GM21367 (cell line): ENCODE data around the gene USP49.

Source experiments
- ATAC-seq: cut with Tn5 transposase; IDR thresholded peaks from one replicate; pipeline ENCODE4 v1.9.1; 2021; ENCODE audit not compliant: unreplicated experiment

The USP49 gene

GRCh38 chr6:41931792-41932191 lies 36.6 kb upstream of the USP49 start:
- no peak for ATAC-seq

GRCh38 chr6:41929924-41930323 lies 34.7 kb upstream of the USP49 start:
- ATAC-seq = no peak

- no peak for ATAC-seq
These were observed 32.1 kb upstream of the USP49 start for GRCh38 chr6:41927253-41927652.

- ATAC-seq = no peak
These were observed 27.0 kb upstream of the USP49 start for GRCh38 chr6:41922154-41922553.

- ATAC-seq = no peak
These were observed 26.5 kb upstream of the USP49 start for GRCh38 chr6:41921712-41921998.

- ATAC-seq = peak; percentile 74
These were observed 25.9 kb upstream of the USP49 start, which contains the start of the genes BYSL and MED20 for GRCh38 chr6:41920921-41921711. Gene BYSL (plus strand): TSS chr6:41921499. CDS start chr6:41921563, 64 bp downstream. Gene MED20 (minus strand): TSS chr6:41921139. CDS start chr6:41921018, 121 bp downstream.

- ATAC-seq = no peak
These were observed 22.4 kb upstream of the USP49 start for GRCh38 chr6:41917528-41917927.

GRCh38 chr6:41914869-41915530 lies 19.8 kb upstream of the USP49 start:
- no peak for ATAC-seq

GRCh38 chr6:41914343-41914742 lies 19.2 kb upstream of the USP49 start:
- no peak for ATAC-seq

GRCh38 chr6:41909727-41910126 lies 14.6 kb upstream of the USP49 start:
- ATAC-seq = no peak

- no peak for ATAC-seq
These were observed 6.8 kb upstream of the USP49 start for GRCh38 chr6:41901882-41902519.

- no peak for ATAC-seq
These were observed 5.7 kb upstream of the USP49 start for GRCh38 chr6:41900861-41901260.

GRCh38 chr6:41896281-41896680 lies 1.1 kb upstream of the USP49 start:
- no peak for ATAC-seq

- ATAC-seq = no peak
These were observed 542 bp downstream of the USP49 start for GRCh38 chr6:41894366-41895299.

GRCh38 chr6:41892921-41893564 lies 2.1 kb downstream of the USP49 start:
- ATAC-seq = no peak

- no peak for ATAC-seq
These were observed 7.8 kb downstream of the USP49 start for GRCh38 chr6:41887331-41887751.

- no peak for ATAC-seq
These were observed 9.2 kb downstream of the USP49 start for GRCh38 chr6:41885930-41886329.

GRCh38 chr6:41884957-41885356 lies 10.2 kb downstream of the USP49 start:
- ATAC-seq = no peak

- ATAC-seq = no peak
These were observed 13.7 kb downstream of the USP49 start for GRCh38 chr6:41881506-41881905.

GRCh38 chr6:41878961-41879405 lies 16.2 kb downstream of the USP49 start:
- ATAC-seq = no peak
